HepG2 (cell line): ENCODE data around the gene CD40. TPM values are rescaled to one million over a fixed set of nuclear protein-coding genes. Genes with fewer than 3 reads are reported as not detected.

Experiments
- ATAC-seq: fragments of 200-7000 bp; cut with Tn5 transposase; 3 replicates; pipeline ENCODE4 v1.9.1; 2020; ENCODE audit warnings: mild to moderate bottlenecking, moderate library complexity
- BruUV-seq: library from RNA; stranded (reverse); fragments of 400-500 nt; replicated peaks from 2 replicates; lab custom pipeline; 2021; lab: Mats Ljungman, UMichigan
- CTCF ChIA-PET: fragments of 300-600 bp; formaldehyde crosslinking; extraction: SDS; loops from one replicate; lab custom pipeline; 2021; ENCODE audit warnings: low total read pairs, inconsistent platforms, low intra/inter-chr PET ratio; lab: Yijun Ruan, JAX
- POLR2A ChIA-PET: fragments of 350-600 bp; sonication (Branson Sonifier 250); formaldehyde crosslinking; loops from one replicate; lab custom pipeline; 2020; ENCODE audit warnings: antibody characterized with exemption, inconsistent platforms; lab: Yijun Ruan, JAX
- DNase-seq: peaks from one replicate; pipeline ENCODE4 v3.0.0-alpha.2; 2015; ENCODE audit warnings: low spot score
- FAIRE-seq: peaks from 3 replicates; lab custom pipeline; 2011; peaks lifted over from hg19 to GRCh38; lab: Jason Lieb, UNC
- H2AFZ ChIP-seq: one replicate; pipeline ENCODE4 v1.6.1; 2011; ENCODE audit warnings: low read length, inconsistent platforms
- H3K27ac ChIP-seq: fragments of 300-600 bp; 3 replicates; pipeline ENCODE4 v1.8.0; 2011; ENCODE audit warnings: mixed run types, mild to moderate bottlenecking, mixed read lengths, low read length, inconsistent platforms; ENCODE audit not compliant: insufficient read depth; ENCODE audit errors: extremely low read length
- H3K27me3 ChIP-seq, 2 experiments: fragments of 200-600 bp in 1 of 2; 2 replicates in 1 of 2; 3 replicates in 1 of 2; pipeline versions ENCODE4 v1.6.0 to v1.8.0; 2011; ENCODE audit warnings: low read length in 2 of 2, mild to moderate bottlenecking in 2 of 2, moderate library complexity in 2 of 2, inconsistent platforms in 1 of 2; ENCODE audit not compliant: insufficient read depth in 2 of 2, control insufficient read depth in 1 of 2
- H3K36me3 ChIP-seq, 2 experiments: fragments of 200-600 bp in 1 of 2; replicated peaks in 1 of 2; 2 replicates in 1 of 2; 3 replicates in 1 of 2; pipeline versions ENCODE4 v1.5.1 to v1.8.0; 2011; ENCODE audit warnings: low read length in 2 of 2, inconsistent platforms in 1 of 2; ENCODE audit not compliant: insufficient read depth in 2 of 2, control insufficient read depth in 1 of 2
- H3K4me1 ChIP-seq: 2 replicates; pipeline ENCODE4 v1.5.1; 2012; ENCODE audit warnings: low read length, inconsistent platforms; ENCODE audit not compliant: insufficient read depth
- H3K4me2 ChIP-seq: 2 replicates; pipeline ENCODE4 v1.6.0; 2011; ENCODE audit warnings: low read depth, low read length, inconsistent platforms
- H3K4me3 ChIP-seq, 3 experiments: fragments of 200-600 bp in 1 of 3; sonication (generic), shearing (Covaris generic) in 1 of 3; replicated peaks in 1 of 3; 2 replicates each; pipeline ENCODE4 v1.5.1; 2011 to 2016; ENCODE audit warnings: low read length in 3 of 3, inconsistent platforms in 2 of 3, low read depth in 2 of 3, mild to moderate bottlenecking in 2 of 3, control low read depth in 1 of 3, mixed read lengths in 1 of 3; ENCODE audit not compliant: insufficient read depth in 1 of 3
- H3K79me2 ChIP-seq: one replicate; pipeline ENCODE4 v1.6.1; 2011; ENCODE audit warnings: low read length, inconsistent platforms; ENCODE audit not compliant: insufficient read depth
- H3K9ac ChIP-seq: 2 replicates; pipeline ENCODE4 v1.6.0; 2011; ENCODE audit warnings: mild to moderate bottlenecking, low read depth, low read length, inconsistent platforms; ENCODE audit not compliant: insufficient read depth
- H3K9me3 ChIP-seq: 2 replicates; pipeline ENCODE4 v1.5.1; 2012; ENCODE audit warnings: mild to moderate bottlenecking, low read length
- H4K20me1 ChIP-seq: 2 replicates; pipeline ENCODE4 v1.6.0; 2011; ENCODE audit warnings: inconsistent platforms, mild to moderate bottlenecking, low read length, moderate library complexity; ENCODE audit not compliant: insufficient read depth
- ARID2 ChIP-seq: sonication (generic); formaldehyde crosslinking; IDR thresholded peaks from 2 replicates; pipeline ENCODE4 v1.8.1; 2022; ENCODE audit warnings: mild to moderate bottlenecking, missing genetic modification reagents, borderline replicate concordance
- CTCF ChIP-seq: sonication (generic); formaldehyde crosslinking; IDR thresholded peaks from 2 replicates; pipeline ENCODE4 v1.5.0; 2020; ENCODE audit warnings: mild to moderate bottlenecking, missing genetic modification reagents, moderate library complexity
- GMEB1 ChIP-seq: sonication (generic); formaldehyde crosslinking; IDR thresholded peaks from 2 replicates; pipeline ENCODE4 v1.5.1; 2020; ENCODE audit warnings: missing genetic modification reagents, mild to moderate bottlenecking, borderline replicate concordance
- HOXD1 ChIP-seq: sonication (generic); formaldehyde crosslinking; IDR thresholded peaks from 2 replicates; pipeline ENCODE4 v1.5.0; 2020; ENCODE audit warnings: missing genetic modification reagents
- KDM5A ChIP-seq: fragments of 200-600 bp; sonication (generic); IDR thresholded peaks from 2 replicates; pipeline ENCODE4 v1.7.0; 2018; ENCODE audit warnings: antibody characterized with exemption, mild to moderate bottlenecking, low read length, borderline replicate concordance
- PATZ1 ChIP-seq: sonication (generic); formaldehyde crosslinking; IDR thresholded peaks from 2 replicates; pipeline ENCODE4 v1.4.0; 2020; ENCODE audit warnings: missing genetic modification reagents
- PRMT3 ChIP-seq: sonication (generic); formaldehyde crosslinking; IDR thresholded peaks from 2 replicates; pipeline ENCODE4 v1.8.1; 2022; ENCODE audit warnings: low read depth, mild to moderate bottlenecking, moderate library complexity, missing genetic modification reagents, borderline replicate concordance
- SMARCE1 ChIP-seq: fragments of 450-650 bp; IDR thresholded peaks from 2 replicates; pipeline ENCODE4 v1.6.1; 2017; ENCODE audit warnings: borderline replicate concordance
- ZGPAT ChIP-seq: IDR thresholded peaks from 2 replicates; pipeline ENCODE4 v1.6.1; 2016; ENCODE audit warnings: mild to moderate bottlenecking
- ZNF639 ChIP-seq: conservative IDR thresholded peaks from 2 replicates; pipeline ENCODE4 v1.6.1; 2018; ENCODE audit warnings: missing genetic modification reagents
- ZNF704 ChIP-seq: sonication (generic); formaldehyde crosslinking; IDR thresholded peaks from 2 replicates; pipeline ENCODE4 v1.8.1; 2023; ENCODE audit warnings: mild to moderate bottlenecking, inconsistent platforms, moderate library complexity, missing genetic modification reagents, borderline replicate concordance
- WGBS: methylation state at CpG from one replicate; pipeline ENCODE4 v1.1.6; 2017; ENCODE audit warnings: low lambda C conversion rate; 5-methylcytosine and 5-hydroxymethylcytosine counted together
- in situ Hi-C: cut with HindIII; loops from 2 replicates; pipeline ENCODE4 v1.10.0; 2017; ENCODE audit warnings: low pct_unique_long_range_greater_than_20kb; ENCODE audit not compliant: extremely low pct_ligation_motif_present
- intact Hi-C: fragments of 100-400 bp; cut with micrococcal nuclease; formaldehyde crosslinking; loops from one replicate; pipeline ENCODE4 v1.10.0; 2022; ENCODE audit not compliant: unreplicated experiment
- polyA plus RNA-seq, 8 experiments: library from polyadenylated mRNA; depleted of rRNA in 3 of 8; stranded (reverse) in 7 of 8; unstranded in 1 of 8; fragments of >200 nt; fragmentation: Illumina TruSeq in 4 of 8; extraction: Trizol in 4 of 8; gene quantifications; 2 replicates each; pipeline versions ENCODE4 v1.2.1 to v1.2.3, GENCODE V29; 2011 to 2016; ENCODE audit warnings: low read depth in 4 of 8, missing spikeins in 1 of 8, mixed read lengths in 1 of 8; ENCODE audit not compliant: insufficient read depth in 1 of 8
- total RNA-seq, 5 experiments: library from RNA; depleted of rRNA; stranded (reverse); fragments of >200 nt; fragmentation: Illumina TruSeq; extraction: Trizol; gene quantifications; 2 replicates each; pipeline ENCODE4 v1.2.3, GENCODE V29; 2016; ENCODE audit warnings: low read depth in 1 of 5

The CD40 gene
- total and polyA plus RNA-seq, 2 of the 13 experiments (the other 11 are each of a cell fraction or from before 2014, with no cell fraction given), result 4.6 to 13.4 TPM

GRCh38 chr20:46159101-46159897, 41.2 kb downstream of the CD40 start (continued):
- TF ChIP-seq ZNF639 (CRISPR knock-in tag), result no peak

- CTCF ChIA-PET, result no interaction called here
- WGBS, result 2% methylated on average over 5 of the region's 5 CpGs
- Histone ChIP-seq H3K9me3 (no peaks in the 10 kb centered on the region), H2AFZ (no peak overlapping the region), H3K4me1 (peaks cover 8% of the 10 kb centered on the region; the same call in 1 of the 2 replicates), H3K27ac (no peak overlapping the region), H3K4me3 (no peak overlapping the region), H4K20me1 (no peaks in the 10 kb centered on the region; the same call in 1 of the 2 replicates), H3K79me2 (no peaks in the 10 kb centered on the region), H3K36me3 (no peaks in the 10 kb centered on the region), H3K9ac (no peak overlapping the region), H3K4me2 (no peak overlapping the region), H3K27me3 (peaks cover 6 to 57% of the 10 kb centered on the region in 2 experiments; a peak in 4 of 5 replicates)
- DNase-seq (no peak), FAIRE-seq (no peak), ATAC-seq (no peak)
- BruUV-seq, result no TSS peak
- POLR2A ChIA-PET, result no interaction called here
- in situ Hi-C loops, result no loop called here
- intact Hi-C loops, result no loop called here
- TF ChIP-seq KDM5A (no peak), ZNF704 (CRISPR knock-in tag) (no peak), HOXD1 (no peak), CTCF (no peak), PATZ1 (no peak), GMEB1 (CRISPR knock-in tag) (no peak), PRMT3 (no peak), SMARCE1 (no peak), ZGPAT (CRISPR knock-in tag) (no peak), ARID2 (CRISPR knock-in tag) (no peak)
Observed at GRCh38 chr20:46160661-46161060, 42.5 kb downstream of the CD40 start.
